HEK293 (cell line): ENCODE measurements around the gene PDE10A.

Source experiments
- CTCF ChIA-PET: fragments of 350-600 bp; formaldehyde crosslinking; extraction: SDS; loops from one replicate; lab custom pipeline; 2021; ENCODE audit warnings: antibody characterized with exemption; lab: Yijun Ruan, JAX
- POLR2A ChIA-PET: fragments of 300-600 bp; formaldehyde crosslinking; extraction: SDS; loops from one replicate; lab custom pipeline; 2020; ENCODE audit warnings: antibody characterized with exemption, inconsistent platforms; lab: Yijun Ruan, JAX
- H3K27ac ChIP-seq: fragments of 200-500 bp; sonication (Bioruptor generic); 2 replicates; pipeline ENCODE4 v1.5.1; 2014; ENCODE audit warnings: low read depth, low read length, control low read depth, inconsistent platforms; ENCODE audit errors: extremely low read depth
- H3K36me3 ChIP-seq, 2 experiments: fragments of 200-500 bp in 1 of 2; sonication (Bioruptor generic) in 1 of 2; 1 replicate in 1 of 2; 2 replicates in 1 of 2; pipeline ENCODE4 v1.5.1; 2014 to 2017; ENCODE audit warnings: inconsistent platforms in 2 of 2, low read length in 2 of 2; ENCODE audit not compliant: control insufficient read depth in 2 of 2, insufficient read depth in 1 of 2
- H3K4me1 ChIP-seq: fragments of 200-500 bp; sonication (Bioruptor generic); 2 replicates; pipeline ENCODE4 v1.5.1; 2014; ENCODE audit warnings: mild to moderate bottlenecking, low read length, inconsistent platforms; ENCODE audit not compliant: control insufficient read depth, insufficient read depth
- H3K4me3 ChIP-seq: 2 replicates; pipeline ENCODE4 v1.5.1; 2011; ENCODE audit warnings: low read depth, mild to moderate bottlenecking, control low read depth, low read length, moderate library complexity
- H3K9me3 ChIP-seq: fragments of 200-500 bp; sonication (Bioruptor generic); 2 replicates; pipeline ENCODE4 v1.5.1; 2014; ENCODE audit warnings: low read depth, low read length, inconsistent platforms; ENCODE audit not compliant: control insufficient read depth, insufficient read depth
- FEZF1 ChIP-seq: fragments of 450-650 bp; formaldehyde crosslinking; IDR thresholded peaks from 2 replicates; pipeline ENCODE4 v1.5.1; 2016; ENCODE audit warnings: missing biosample characterization, missing genetic modification characterization
- HOXA7 ChIP-seq: sonication (generic); formaldehyde crosslinking; IDR thresholded peaks from 2 replicates; pipeline ENCODE4 v1.8.1; 2022; ENCODE audit warnings: missing genetic modification reagents, borderline replicate concordance
- KLF1 ChIP-seq: fragments of 450-650 bp; formaldehyde crosslinking; IDR thresholded peaks from 2 replicates; pipeline ENCODE4 v1.5.1; 2016; ENCODE audit warnings: missing biosample characterization, missing genetic modification characterization
- PRDM1 ChIP-seq: fragments of 450-650 bp; formaldehyde crosslinking; IDR thresholded peaks from 2 replicates; pipeline ENCODE4; 2016; ENCODE audit warnings: missing biosample characterization, missing genetic modification characterization
- ZNF10 ChIP-seq: fragments of 450-650 bp; formaldehyde crosslinking; IDR thresholded peaks from 2 replicates; pipeline ENCODE4 v1.5.1; 2017; ENCODE audit warnings: missing biosample characterization, missing genetic modification characterization
- ZNF211 ChIP-seq: fragments of 450-650 bp; formaldehyde crosslinking; IDR thresholded peaks from 2 replicates; pipeline ENCODE4 v1.5.1; 2016; ENCODE audit warnings: low read depth, missing biosample characterization, missing genetic modification characterization
- ZNF239 ChIP-seq: fragments of 450-650 bp; formaldehyde crosslinking; IDR thresholded peaks from 2 replicates; pipeline ENCODE4 v1.5.1; 2016; ENCODE audit warnings: missing biosample characterization, missing genetic modification characterization
- ZNF48 ChIP-seq: fragments of 450-650 bp; formaldehyde crosslinking; IDR thresholded peaks from 2 replicates; pipeline ENCODE4 v1.5.1; 2016; ENCODE audit warnings: missing biosample characterization, missing genetic modification characterization
- ZNF548 ChIP-seq: fragments of 450-650 bp; formaldehyde crosslinking; IDR thresholded peaks from 2 replicates; pipeline ENCODE4 v1.5.1; 2016; ENCODE audit warnings: missing biosample characterization, missing genetic modification characterization
- ZSCAN23 ChIP-seq: fragments of 450-650 bp; formaldehyde crosslinking; IDR thresholded peaks from 2 replicates; pipeline ENCODE4 v1.5.1; 2016; ENCODE audit warnings: missing biosample characterization, missing genetic modification characterization
- TF ChIP-seq, protein P1 (sequence below): fragments of 450-650 bp; formaldehyde crosslinking; IDR thresholded peaks from 2 replicates; pipeline ENCODE4 v1.5.1; 2017; ENCODE audit warnings: missing biosample characterization, missing genetic modification characterization
- TF ChIP-seq, protein P2 (sequence below): fragments of 450-650 bp; formaldehyde crosslinking; IDR thresholded peaks from 2 replicates; pipeline ENCODE4 v1.5.1; 2016; ENCODE audit warnings: missing biosample characterization, missing genetic modification characterization

PDE10A gene

DNA sequence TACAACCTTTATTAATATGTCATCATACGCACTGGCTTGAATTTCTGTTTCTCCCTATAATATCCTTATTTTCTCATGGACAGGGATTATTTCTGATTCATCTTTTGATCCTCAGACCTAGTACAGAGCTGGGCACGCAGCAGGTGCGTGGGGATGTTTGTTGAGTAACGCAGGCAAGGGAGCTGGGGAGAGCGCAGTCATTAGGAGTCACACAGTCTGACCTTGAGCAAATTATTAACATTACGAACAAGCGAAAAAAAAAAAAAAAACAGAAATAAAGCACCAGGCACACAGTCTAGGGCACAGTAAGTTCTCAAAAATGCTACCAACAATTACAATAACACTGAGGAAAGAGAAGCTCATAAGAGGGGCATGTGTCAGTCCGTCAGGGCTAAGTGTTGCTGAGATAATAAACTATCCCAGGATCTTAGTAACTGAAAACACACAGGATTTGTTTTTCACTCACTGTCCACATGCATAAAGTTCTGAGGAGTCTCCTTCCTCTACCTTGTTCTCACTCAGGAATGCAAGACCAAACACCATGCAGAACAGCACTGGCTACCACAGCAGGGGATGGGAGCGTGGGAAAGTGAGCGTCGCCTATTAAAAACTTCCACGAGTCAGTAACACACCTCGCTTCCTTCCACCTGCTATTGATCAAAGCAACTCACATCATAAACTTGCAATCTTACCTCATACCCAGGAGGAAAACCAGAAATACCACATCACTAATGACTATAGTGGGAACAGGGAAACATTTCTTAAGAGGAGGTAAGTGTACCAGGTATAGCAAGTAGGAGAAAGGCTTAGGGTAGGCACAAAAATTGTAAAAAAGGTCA lies 56.9 kb downstream of the PDE10A start:
- CTCF ChIA-PET: interaction anchor here (0.6 kb wide), 1 partner anchor 16 kb away, joined by 5 read pairs; no protein-coding TSS in a partner anchor
- no peaks in the 10 kb centered on the region for H3K9me3 ChIP-seq
- POLR2A ChIA-PET: no interaction called here

DNA sequence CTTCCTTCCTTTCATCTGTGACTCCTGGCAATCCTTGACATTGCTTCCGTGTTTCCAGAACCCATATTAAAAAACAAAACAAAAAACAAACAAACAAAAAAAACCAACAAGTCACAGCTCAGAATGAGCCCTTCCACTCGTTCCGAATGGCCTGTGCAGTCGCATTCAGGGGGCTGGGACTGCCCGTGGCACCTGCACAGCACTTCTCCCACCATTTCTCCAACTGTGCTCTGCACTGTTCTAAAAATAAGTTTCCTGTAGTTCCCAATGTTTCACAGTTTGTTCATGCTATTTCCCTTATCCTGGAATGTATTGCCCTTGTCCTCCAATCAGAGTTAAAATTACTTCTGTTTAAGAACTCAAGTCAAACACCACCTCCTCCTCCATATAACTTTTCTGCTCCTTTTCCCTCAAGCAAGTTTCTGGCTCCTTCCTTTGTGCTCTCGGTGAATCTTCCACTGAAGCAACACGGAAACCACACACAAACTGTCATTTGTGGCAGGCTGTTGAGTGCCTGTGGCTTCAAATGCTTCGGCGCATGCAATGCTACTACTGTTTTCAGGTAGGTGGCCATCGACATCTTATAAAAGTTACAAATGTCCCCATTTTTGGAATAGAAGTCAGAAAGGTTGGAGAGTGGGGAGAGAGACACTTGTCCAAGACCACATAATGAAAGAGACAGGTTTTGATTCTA lies 57.7 kb downstream of the PDE10A start:
- Histone ChIP-seq H3K4me3 (no peak overlapping the region), H3K9me3 (no peaks in the 10 kb centered on the region), H3K27ac (no peak overlapping the region), H3K4me1 (no peaks in the 10 kb centered on the region), H3K36me3 (no peaks in the 10 kb centered on the region)
- ChIA-PET POLR2A (no interaction called here), CTCF (interaction anchor here (0.7 kb wide), 1 partner anchor 32 kb away, joined by 3 read pairs; no protein-coding TSS in a partner anchor)
- TF ChIP-seq PRDM1 (tag by site-specific recombination) (no peak), HOXA7 (CRISPR knock-in tag) (no peak), KLF1 (tag by site-specific recombination) (no peak), ZNF239 (tag by site-specific recombination) (no peak), ZNF10 (tag by site-specific recombination) (no peak), ZNF548 (tag by site-specific recombination) (no peak)
- TF ChIP-seq, protein P1, sequence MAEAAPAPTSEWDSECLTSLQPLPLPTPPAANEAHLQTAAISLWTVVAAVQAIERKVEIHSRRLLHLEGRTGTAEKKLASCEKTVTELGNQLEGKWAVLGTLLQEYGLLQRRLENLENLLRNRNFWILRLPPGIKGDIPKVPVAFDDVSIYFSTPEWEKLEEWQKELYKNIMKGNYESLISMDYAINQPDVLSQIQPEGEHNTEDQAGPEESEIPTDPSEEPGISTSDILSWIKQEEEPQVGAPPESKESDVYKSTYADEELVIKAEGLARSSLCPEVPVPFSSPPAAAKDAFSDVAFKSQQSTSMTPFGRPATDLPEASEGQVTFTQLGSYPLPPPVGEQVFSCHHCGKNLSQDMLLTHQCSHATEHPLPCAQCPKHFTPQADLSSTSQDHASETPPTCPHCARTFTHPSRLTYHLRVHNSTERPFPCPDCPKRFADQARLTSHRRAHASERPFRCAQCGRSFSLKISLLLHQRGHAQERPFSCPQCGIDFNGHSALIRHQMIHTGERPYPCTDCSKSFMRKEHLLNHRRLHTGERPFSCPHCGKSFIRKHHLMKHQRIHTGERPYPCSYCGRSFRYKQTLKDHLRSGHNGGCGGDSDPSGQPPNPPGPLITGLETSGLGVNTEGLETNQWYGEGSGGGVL: no peak

More for the DNA sequence above, 56.9 kb downstream of the PDE10A start:
- Histone ChIP-seq H3K27ac (no peak overlapping the region), H3K4me3 (no peak overlapping the region), H3K36me3 (no peaks in the 10 kb centered on the region), H3K4me1 (no peaks in the 10 kb centered on the region)
- TF ChIP-seq, protein P2, sequence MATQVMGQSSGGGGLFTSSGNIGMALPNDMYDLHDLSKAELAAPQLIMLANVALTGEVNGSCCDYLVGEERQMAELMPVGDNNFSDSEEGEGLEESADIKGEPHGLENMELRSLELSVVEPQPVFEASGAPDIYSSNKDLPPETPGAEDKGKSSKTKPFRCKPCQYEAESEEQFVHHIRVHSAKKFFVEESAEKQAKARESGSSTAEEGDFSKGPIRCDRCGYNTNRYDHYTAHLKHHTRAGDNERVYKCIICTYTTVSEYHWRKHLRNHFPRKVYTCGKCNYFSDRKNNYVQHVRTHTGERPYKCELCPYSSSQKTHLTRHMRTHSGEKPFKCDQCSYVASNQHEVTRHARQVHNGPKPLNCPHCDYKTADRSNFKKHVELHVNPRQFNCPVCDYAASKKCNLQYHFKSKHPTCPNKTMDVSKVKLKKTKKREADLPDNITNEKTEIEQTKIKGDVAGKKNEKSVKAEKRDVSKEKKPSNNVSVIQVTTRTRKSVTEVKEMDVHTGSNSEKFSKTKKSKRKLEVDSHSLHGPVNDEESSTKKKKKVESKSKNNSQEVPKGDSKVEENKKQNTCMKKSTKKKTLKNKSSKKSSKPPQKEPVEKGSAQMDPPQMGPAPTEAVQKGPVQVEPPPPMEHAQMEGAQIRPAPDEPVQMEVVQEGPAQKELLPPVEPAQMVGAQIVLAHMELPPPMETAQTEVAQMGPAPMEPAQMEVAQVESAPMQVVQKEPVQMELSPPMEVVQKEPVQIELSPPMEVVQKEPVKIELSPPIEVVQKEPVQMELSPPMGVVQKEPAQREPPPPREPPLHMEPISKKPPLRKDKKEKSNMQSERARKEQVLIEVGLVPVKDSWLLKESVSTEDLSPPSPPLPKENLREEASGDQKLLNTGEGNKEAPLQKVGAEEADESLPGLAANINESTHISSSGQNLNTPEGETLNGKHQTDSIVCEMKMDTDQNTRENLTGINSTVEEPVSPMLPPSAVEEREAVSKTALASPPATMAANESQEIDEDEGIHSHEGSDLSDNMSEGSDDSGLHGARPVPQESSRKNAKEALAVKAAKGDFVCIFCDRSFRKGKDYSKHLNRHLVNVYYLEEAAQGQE (tag by site-specific recombination): no peak
- TF ChIP-seq FEZF1 (tag by site-specific recombination): peak; percentile 31; the same call in 1 of the 2 replicates

DNA sequence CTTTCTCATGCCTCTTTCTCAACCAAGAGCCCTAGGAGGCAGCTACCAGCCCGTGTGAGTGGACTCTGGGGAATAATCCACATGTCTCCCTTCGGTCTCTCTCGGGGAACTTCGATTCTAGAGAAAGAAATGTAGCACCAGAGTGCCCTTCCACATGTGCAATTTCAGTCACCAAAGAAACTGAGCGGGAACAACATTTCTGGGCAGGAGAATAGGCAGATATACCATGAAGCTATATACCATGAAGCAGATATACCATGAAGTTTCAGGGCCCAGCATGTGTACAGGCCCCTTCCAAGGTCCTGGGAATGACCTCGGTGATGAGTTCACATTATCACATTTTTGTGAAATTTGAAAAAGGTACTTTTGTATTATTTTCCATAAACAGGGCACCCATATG lies 60.8 kb downstream of the PDE10A start:
- Histone ChIP-seq H3K27ac (no peak overlapping the region), H3K9me3 (no peaks in the 10 kb centered on the region), H3K4me1 (0 out of 2 replicates have a peak, but pooled peaks cover 3% of the 10 kb centered on the region), H3K36me3 (no peaks in the 10 kb centered on the region), H3K4me3 (no peak overlapping the region)
- POLR2A ChIA-PET: no interaction called here
- CTCF ChIA-PET: no interaction called here
- no peak for TF ChIP-seq ZSCAN23
- TF ChIP-seq ZNF48 (tag by site-specific recombination): no peak
- peak; percentile 91 for TF ChIP-seq ZNF211 (tag by site-specific recombination)
- TF ChIP-seq, all 188 proteins: peak for 1
